Peyer's patch (tissue), 4 donors: ENCODE data around the gene FARS2. TPM values are rescaled to one million over a fixed set of nuclear protein-coding genes. Genes with fewer than 3 reads are reported as not detected.

ENCODE experiments used
- DNase-seq, 3 donors: peaks; one replicate each; pipeline ENCODE4 v3.0.0-alpha.2; 2017 to 2019
- H3K27ac ChIP-seq, 4 donors: fragments of 200-600 bp; sonication (generic); one replicate each; pipeline ENCODE4 v1.5.1; 2016 to 2019
- H3K27me3 ChIP-seq, 2 donors: fragments of 200-600 bp; sonication (generic); one replicate each; pipeline ENCODE4 v1.5.1; 2019
- H3K36me3 ChIP-seq, 3 donors: fragments of 200-600 bp; sonication (generic); one replicate each; pipeline ENCODE4 v1.5.1; 2016 to 2019
- H3K4me1 ChIP-seq, 4 donors: fragments of 200-600 bp; sonication (generic); one replicate each; pipeline ENCODE4 v1.5.1; 2016 to 2019
- H3K4me3 ChIP-seq, 4 donors: fragments of 200-600 bp; sonication (generic); 1 replicate in 3 of 4; 2 replicates in 1 of 4; pipeline ENCODE4 v1.5.1; 2016 to 2019; ENCODE audit warnings: mild to moderate bottlenecking in 1 of 4
- H3K9me3 ChIP-seq, 4 donors: fragments of 200-600 bp; sonication (generic); one replicate each; pipeline ENCODE4 v1.5.1; 2016 to 2019; ENCODE audit warnings: mild to moderate bottlenecking in 1 of 4
- CTCF ChIP-seq, 6 experiments: fragments of 450-650 bp in 4 of 6; fragments of 200-600 bp in 2 of 6; sonication (generic) in 1 of 6; IDR thresholded peaks; one replicate each; pipeline ENCODE4 v1.5.1; 2017 to 2019; ENCODE audit warnings: antibody characterized with exemption in 6 of 6, mild to moderate bottlenecking in 3 of 6, moderate library complexity in 1 of 6
- POLR2A ChIP-seq, 2 donors: fragments of 450-650 bp; IDR thresholded peaks; one replicate each; pipeline ENCODE4 v1.5.1; 2017; ENCODE audit warnings: antibody characterized with exemption in 2 of 2, mild to moderate bottlenecking in 2 of 2, moderate library complexity in 2 of 2
- total RNA-seq, 4 donors: library from RNA; depleted of rRNA; stranded (reverse); fragments of >200 nt; gene quantifications; one replicate each; pipeline ENCODE4 v1.1.0, GENCODE V29; 2016

Gene FARS2
- total RNA-seq, 4 donors from 2014 or later, result 9.5 to 42.1 (median 17.1) TPM

GRCh38 chr6:5598123-5598522 is 336.8 kb downstream of the FARS2 start:
- no peak for DNase-seq
- Histone ChIP-seq H3K4me3 (no peak overlapping the region), H3K9me3 (no peaks in the 10 kb centered on the region), H3K4me1 (no peaks in the 10 kb centered on the region), H3K27ac (no peak overlapping the region), H3K27me3 (no peaks in the 10 kb centered on the region), H3K36me3 (no peaks in the 10 kb centered on the region)
- TF ChIP-seq POLR2A (IDR thresholded peaks at IDR 0.05) (no peak), CTCF (IDR thresholded peaks at IDR 0.05) (no peak)

- Histone ChIP-seq H3K9me3 (no peaks in the 10 kb centered on the region), H3K36me3 (no peaks in the 10 kb centered on the region), H3K4me3 (no peak overlapping the region), H3K4me1 (no peaks in the 10 kb centered on the region), H3K27ac (no peak overlapping the region), H3K27me3 (no peaks in the 10 kb centered on the region)
- TF ChIP-seq POLR2A (IDR thresholded peaks at IDR 0.05) (no peak), CTCF (IDR thresholded peaks at IDR 0.05) (no peak)
- DNase-seq, result no peak
Measured at GRCh38 chr6:5599127-5599526, 337.8 kb downstream of the FARS2 start.

GRCh38 chr6:5605937-5606336 is 344.6 kb downstream of the FARS2 start:
- no peak for DNase-seq
- H3K27me3 ChIP-seq, result no peaks in the 10 kb centered on the region
- no peak overlapping the region for H3K27ac ChIP-seq
- no peak overlapping the region for H3K4me3 ChIP-seq
- H3K9me3 ChIP-seq, result no peaks in the 10 kb centered on the region
- no peak for TF ChIP-seq POLR2A (IDR thresholded peaks at IDR 0.05)
- TF ChIP-seq CTCF (IDR thresholded peaks at IDR 0.05), result no peak
- no peaks in the 10 kb centered on the region for H3K36me3 ChIP-seq
- H3K4me1 ChIP-seq, result no peaks in the 10 kb centered on the region

GRCh38 chr6:5606546-5606945 is 345.2 kb downstream of the FARS2 start:
- TF ChIP-seq POLR2A (IDR thresholded peaks at IDR 0.05) (no peak), CTCF (IDR thresholded peaks at IDR 0.05) (no peak)
- no peak for DNase-seq
- no peak overlapping the region for H3K4me3 ChIP-seq
- H3K27ac ChIP-seq, result no peak overlapping the region
- H3K36me3 ChIP-seq, result no peaks in the 10 kb centered on the region
- H3K27me3 ChIP-seq, result no peaks in the 10 kb centered on the region
- no peaks in the 10 kb centered on the region for H3K4me1 ChIP-seq
- H3K9me3 ChIP-seq, result no peaks in the 10 kb centered on the region

- Histone ChIP-seq H3K4me3 (no peak overlapping the region), H3K9me3 (no peaks in the 10 kb centered on the region), H3K27ac (no peak overlapping the region), H3K36me3 (no peaks in the 10 kb centered on the region), H3K4me1 (no peaks in the 10 kb centered on the region), H3K27me3 (no peaks in the 10 kb centered on the region)
- DNase-seq, result no peak
- TF ChIP-seq CTCF (IDR thresholded peaks at IDR 0.05), result no peak
- TF ChIP-seq POLR2A (IDR thresholded peaks at IDR 0.05), result no peak
Measured at GRCh38 chr6:5610640-5611039, 349.3 kb downstream of the FARS2 start.

- Histone ChIP-seq H3K4me1 (no peaks in the 10 kb centered on the region), H3K27ac (no peak overlapping the region), H3K4me3 (no peak overlapping the region), H3K27me3 (no peaks in the 10 kb centered on the region), H3K9me3 (no peaks in the 10 kb centered on the region), H3K36me3 (no peaks in the 10 kb centered on the region)
- no peak for DNase-seq
- no peak for TF ChIP-seq CTCF (IDR thresholded peaks at IDR 0.05)
- TF ChIP-seq POLR2A (IDR thresholded peaks at IDR 0.05), result no peak
Measured at GRCh38 chr6:5617179-5617578, 355.9 kb downstream of the FARS2 start.
